ENCODE data around the gene KLF16.

DNA sequence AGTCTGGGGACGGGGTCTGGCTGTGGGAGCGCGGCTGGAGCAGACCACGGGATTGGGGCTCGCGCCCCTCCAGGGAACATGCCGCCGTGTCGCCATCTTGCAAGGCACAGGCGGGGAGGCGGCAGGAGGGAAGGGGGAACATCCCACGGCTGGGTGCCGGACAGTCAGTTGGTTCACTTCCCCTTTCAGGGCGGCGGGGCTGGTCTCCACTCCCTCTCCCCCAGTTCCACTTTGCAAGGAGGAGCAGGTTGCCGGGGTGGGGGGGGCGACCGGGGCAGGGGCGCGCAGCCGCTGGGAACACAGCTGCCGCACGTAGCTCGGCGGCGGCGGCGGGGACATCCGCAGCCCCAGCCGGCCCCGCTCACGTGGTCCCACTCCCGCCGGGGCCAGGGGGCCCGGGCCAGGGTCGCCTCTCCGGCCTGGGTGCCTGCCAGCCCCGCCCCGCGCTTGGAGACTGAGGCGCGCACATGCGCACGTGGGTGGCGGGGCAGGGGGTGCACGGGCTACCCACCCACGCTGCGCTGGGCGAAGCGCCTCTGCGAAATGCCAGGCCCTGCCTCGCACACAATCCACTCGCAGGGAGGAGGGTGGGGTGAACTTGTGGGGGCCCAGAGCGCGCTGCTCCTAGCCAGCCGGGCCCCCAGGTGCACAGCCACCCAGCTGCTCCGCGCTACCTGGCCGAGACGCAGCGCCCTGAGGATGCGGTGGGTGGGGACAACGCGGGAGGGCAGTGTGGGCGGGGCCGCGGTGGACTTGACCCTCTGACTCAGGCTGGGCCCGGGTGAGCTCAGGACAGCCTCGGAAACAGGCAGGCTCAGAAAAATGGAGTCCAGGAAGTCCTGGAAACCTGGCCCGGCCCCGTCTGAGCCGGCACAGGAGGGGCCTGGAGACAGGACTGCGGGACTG, 6.4 kb downstream of the KLF16 start:
- TF ChIP-seq, protein P1, sequence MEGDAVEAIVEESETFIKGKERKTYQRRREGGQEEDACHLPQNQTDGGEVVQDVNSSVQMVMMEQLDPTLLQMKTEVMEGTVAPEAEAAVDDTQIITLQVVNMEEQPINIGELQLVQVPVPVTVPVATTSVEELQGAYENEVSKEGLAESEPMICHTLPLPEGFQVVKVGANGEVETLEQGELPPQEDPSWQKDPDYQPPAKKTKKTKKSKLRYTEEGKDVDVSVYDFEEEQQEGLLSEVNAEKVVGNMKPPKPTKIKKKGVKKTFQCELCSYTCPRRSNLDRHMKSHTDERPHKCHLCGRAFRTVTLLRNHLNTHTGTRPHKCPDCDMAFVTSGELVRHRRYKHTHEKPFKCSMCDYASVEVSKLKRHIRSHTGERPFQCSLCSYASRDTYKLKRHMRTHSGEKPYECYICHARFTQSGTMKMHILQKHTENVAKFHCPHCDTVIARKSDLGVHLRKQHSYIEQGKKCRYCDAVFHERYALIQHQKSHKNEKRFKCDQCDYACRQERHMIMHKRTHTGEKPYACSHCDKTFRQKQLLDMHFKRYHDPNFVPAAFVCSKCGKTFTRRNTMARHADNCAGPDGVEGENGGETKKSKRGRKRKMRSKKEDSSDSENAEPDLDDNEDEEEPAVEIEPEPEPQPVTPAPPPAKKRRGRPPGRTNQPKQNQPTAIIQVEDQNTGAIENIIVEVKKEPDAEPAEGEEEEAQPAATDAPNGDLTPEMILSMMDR (IDR thresholded peaks at IDR 0.05; ENCODE audit: low read length) = no peak
- TF ChIP-seq EZH2 (optimal IDR thresholded peaks at IDR 0.05; ENCODE audit: low read depth, low read length) (no peak), EZH2phosphoT487 (IDR thresholded peaks at IDR 0.05; ENCODE audit: low read length) (no peak)

Measured in MM.1S (cell line).